Suprapubic skin (tissue), 4 donors: ENCODE data around the gene KIF6. TPM values are rescaled to one million over a fixed set of nuclear protein-coding genes. Genes with fewer than 3 reads are reported as not detected.

Experiments
- DNase-seq, 2 donors: peaks; one replicate each; pipeline ENCODE4 v3.0.0-alpha.2; 2019; ENCODE audit warnings: low spot score in 2 of 2
- H3K27ac ChIP-seq: fragments of 200-600 bp; sonication (generic); one replicate; pipeline ENCODE4 v1.5.1; 2019
- H3K27me3 ChIP-seq: fragments of 200-600 bp; sonication (generic); one replicate; pipeline ENCODE4 v1.5.1; 2019
- H3K36me3 ChIP-seq: fragments of 200-600 bp; sonication (generic); one replicate; pipeline ENCODE4 v1.5.1; 2019
- H3K4me1 ChIP-seq: fragments of 200-600 bp; sonication (generic); one replicate; pipeline ENCODE4 v1.5.1; 2019
- H3K4me3 ChIP-seq: fragments of 200-600 bp; sonication (generic); one replicate; pipeline ENCODE4 v1.5.1; 2019; ENCODE audit warnings: mild to moderate bottlenecking
- H3K9me3 ChIP-seq: fragments of 200-600 bp; sonication (generic); one replicate; pipeline ENCODE4 v1.5.1; 2019
- CTCF ChIP-seq, 2 donors: fragments of 200-600 bp in 1 of 2; fragments of 450-650 bp in 1 of 2; sonication (generic) in 1 of 2; IDR thresholded peaks; one replicate each; pipeline ENCODE4 v1.5.1; 2016 to 2019; ENCODE audit warnings: antibody characterized with exemption in 2 of 2, mild to moderate bottlenecking in 1 of 2, moderate library complexity in 1 of 2
- EP300 ChIP-seq: sonication (generic); formaldehyde crosslinking; IDR thresholded peaks from one replicate; pipeline ENCODE4 v1.6.1; 2017; ENCODE audit warnings: antibody characterized with exemption
- POLR2A ChIP-seq, 2 donors: fragments of 450-650 bp; IDR thresholded peaks; one replicate each; pipeline ENCODE4 v1.6.1; 2017; ENCODE audit warnings: antibody characterized with exemption in 2 of 2, mild to moderate bottlenecking in 2 of 2, moderate library complexity in 2 of 2
- POLR2AphosphoS5 ChIP-seq, 3 donors: sonication (generic); formaldehyde crosslinking; IDR thresholded peaks; one replicate each; pipeline ENCODE4 v1.6.1; 2017; ENCODE audit warnings: antibody characterized with exemption in 3 of 3
- WGBS: methylation state at CpG from one replicate; pipeline ENCODE4 v1.1.5; 2018; 5-methylcytosine and 5-hydroxymethylcytosine counted together
- total RNA-seq, 4 donors: library from RNA; depleted of rRNA; stranded (reverse); fragments of >200 nt; gene quantifications; one replicate each; pipeline ENCODE4 v1.1.0, GENCODE V29; 2016

KIF6 gene
- total RNA-seq, 4 donors from 2014 or later = 0.18 to 1.1 TPM; not detected in 2

GRCh38 chr6:39386487-39386886, 338.7 kb downstream of the KIF6 start:
- no peaks in the 10 kb centered on the region for H3K9me3 ChIP-seq
- no peak overlapping the region for H3K27ac ChIP-seq
- H3K36me3 ChIP-seq = no peaks in the 10 kb centered on the region
- H3K4me3 ChIP-seq = no peak overlapping the region
- H3K4me1 ChIP-seq = no peaks in the 10 kb centered on the region
- DNase-seq = no peak
- 90% methylated on average over 3 of the region's 3 CpGs for WGBS
- TF ChIP-seq EP300 (no peak), POLR2A (IDR thresholded peaks at IDR 0.05) (no peak), POLR2AphosphoS5 (IDR thresholded peaks at IDR 0.05) (no peak), CTCF (IDR thresholded peaks at IDR 0.05) (no peak)
- H3K27me3 ChIP-seq = no peaks in the 10 kb centered on the region

- 83% methylated on average over 5 of the region's 5 CpGs for WGBS
- TF ChIP-seq POLR2AphosphoS5 (IDR thresholded peaks at IDR 0.05) (no peak), EP300 (no peak), POLR2A (IDR thresholded peaks at IDR 0.05) (no peak), CTCF (IDR thresholded peaks at IDR 0.05) (no peak)
- Histone ChIP-seq H3K27me3 (no peaks in the 10 kb centered on the region), H3K4me3 (no peak overlapping the region), H3K36me3 (no peaks in the 10 kb centered on the region), H3K9me3 (no peaks in the 10 kb centered on the region), H3K4me1 (peaks cover 5% of the 10 kb centered on the region), H3K27ac (no peak overlapping the region)
- no peak for DNase-seq
These were observed 343.6 kb downstream of the KIF6 start for GRCh38 chr6:39381550-39382140.

DNA sequence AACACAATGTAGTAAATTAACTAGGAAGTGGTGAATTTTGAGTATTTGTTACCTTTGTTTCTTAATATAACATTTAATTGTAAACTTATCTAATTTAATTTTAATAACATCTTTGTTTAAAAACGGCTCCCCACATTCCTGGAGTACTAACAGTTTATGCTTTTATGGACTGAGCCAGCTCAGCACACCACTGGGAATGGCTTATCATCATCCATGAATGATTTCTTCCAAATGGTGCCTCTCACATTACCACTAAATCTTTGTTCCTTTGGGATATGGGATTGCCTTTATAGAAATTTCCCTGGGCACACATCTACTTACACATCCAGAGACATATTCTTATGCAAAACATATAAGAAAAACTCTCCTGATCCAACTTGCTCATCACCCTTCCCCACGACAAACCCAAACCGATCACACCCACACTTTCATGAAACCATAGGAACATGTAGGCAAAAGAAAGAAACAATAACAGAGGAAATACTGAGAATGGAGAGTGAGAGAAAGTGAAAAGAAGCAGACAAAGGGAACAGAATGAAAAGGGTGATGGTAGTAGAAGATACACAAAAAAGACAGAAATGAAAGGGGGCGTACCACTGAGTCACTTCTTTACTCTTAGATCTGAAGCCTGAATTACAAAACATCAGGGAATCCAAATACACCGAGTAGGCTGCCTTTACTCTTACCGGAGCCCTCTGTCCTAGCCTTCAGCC, 344.2 kb downstream of the KIF6 start:
- 74% methylated on average over 6 of the region's 6 CpGs for WGBS

GRCh38 chr6:39378960-39379425, 346.2 kb downstream of the KIF6 start:
- TF ChIP-seq POLR2A (IDR thresholded peaks at IDR 0.05) (no peak), EP300 (no peak), CTCF (IDR thresholded peaks at IDR 0.05) (no peak), POLR2AphosphoS5 (IDR thresholded peaks at IDR 0.05) (no peak)

More for the DNA sequence above, 344.2 kb downstream of the KIF6 start:
- no peak overlapping the region for H3K27ac ChIP-seq
- H3K27me3 ChIP-seq = no peaks in the 10 kb centered on the region
- no peaks in the 10 kb centered on the region for H3K36me3 ChIP-seq
- no peak for DNase-seq
- no peak overlapping the region for H3K4me3 ChIP-seq
- H3K9me3 ChIP-seq = no peaks in the 10 kb centered on the region
- TF ChIP-seq EP300 (no peak), POLR2A (IDR thresholded peaks at IDR 0.05) (no peak), CTCF (IDR thresholded peaks at IDR 0.05) (no peak), POLR2AphosphoS5 (IDR thresholded peaks at IDR 0.05) (no peak)
- peaks cover 5% of the 10 kb centered on the region for H3K4me1 ChIP-seq

GRCh38 chr6:39378175-39378959, 346.8 kb downstream of the KIF6 start:
- no peaks in the 10 kb centered on the region for H3K36me3 ChIP-seq

More at GRCh38 chr6:39378960-39379425, 346.2 kb downstream of the KIF6 start:
- H3K27me3 ChIP-seq = no peaks in the 10 kb centered on the region
- no peaks in the 10 kb centered on the region for H3K36me3 ChIP-seq
- peaks cover 5% of the 10 kb centered on the region for H3K4me1 ChIP-seq
- H3K27ac ChIP-seq = no peak overlapping the region
- WGBS = 82% methylated on average over 5 of the region's 5 CpGs
- no peak overlapping the region for H3K4me3 ChIP-seq
- no peak for DNase-seq
- no peaks in the 10 kb centered on the region for H3K9me3 ChIP-seq

More at GRCh38 chr6:39378175-39378959, 346.8 kb downstream of the KIF6 start:
- TF ChIP-seq POLR2AphosphoS5 (IDR thresholded peaks at IDR 0.05) = no peak
- no peak for TF ChIP-seq EP300
- no peak for TF ChIP-seq POLR2A (IDR thresholded peaks at IDR 0.05)
- no peak for TF ChIP-seq CTCF (IDR thresholded peaks at IDR 0.05)
- WGBS = 83% methylated on average over 10 of the region's 10 CpGs
- H3K27me3 ChIP-seq = no peaks in the 10 kb centered on the region
- H3K9me3 ChIP-seq = no peaks in the 10 kb centered on the region
- H3K27ac ChIP-seq = no peak overlapping the region
- DNase-seq = no peak
- H3K4me3 ChIP-seq = no peak overlapping the region
- H3K4me1 ChIP-seq = peaks cover 5% of the 10 kb centered on the region
